Measurements from ENCODE around the gene TNFRSF8. TPM values are rescaled to one million over a fixed set of nuclear protein-coding genes. Genes with fewer than 3 reads are reported as not detected.

Gene TNFRSF8
- total RNA-seq, 4 donors from 2014 or later = 0.18 to 1.2 (median 0.76) TPM; not detected in 1

GRCh38 chr1:12161662-12162458 is 98.8 kb downstream of the TNFRSF8 start:
- WGBS, 2 donors = 0 to 21% methylated on average over 6 to 9 of the region's 9 CpGs
- DNase-seq = peak; percentile 81
- intact Hi-C loops (cut with DNase I) = no loop called here
- Histone ChIP-seq H3K4me3 (no peak overlapping the region), H3K36me3 (no peaks in the 10 kb centered on the region), H3K4me1 (peaks cover 20 to 65% (median 33%) of the 10 kb centered on the region in 3 donors), H3K27ac (peak overlapping the region; percentile 29 to 88 (median 70)), H3K27me3 (peaks cover 0 to 19% (median 0%) of the 10 kb centered on the region in 4 donors), H3K9me3 (no peaks in the 10 kb centered on the region)
- TF ChIP-seq, protein P1, sequence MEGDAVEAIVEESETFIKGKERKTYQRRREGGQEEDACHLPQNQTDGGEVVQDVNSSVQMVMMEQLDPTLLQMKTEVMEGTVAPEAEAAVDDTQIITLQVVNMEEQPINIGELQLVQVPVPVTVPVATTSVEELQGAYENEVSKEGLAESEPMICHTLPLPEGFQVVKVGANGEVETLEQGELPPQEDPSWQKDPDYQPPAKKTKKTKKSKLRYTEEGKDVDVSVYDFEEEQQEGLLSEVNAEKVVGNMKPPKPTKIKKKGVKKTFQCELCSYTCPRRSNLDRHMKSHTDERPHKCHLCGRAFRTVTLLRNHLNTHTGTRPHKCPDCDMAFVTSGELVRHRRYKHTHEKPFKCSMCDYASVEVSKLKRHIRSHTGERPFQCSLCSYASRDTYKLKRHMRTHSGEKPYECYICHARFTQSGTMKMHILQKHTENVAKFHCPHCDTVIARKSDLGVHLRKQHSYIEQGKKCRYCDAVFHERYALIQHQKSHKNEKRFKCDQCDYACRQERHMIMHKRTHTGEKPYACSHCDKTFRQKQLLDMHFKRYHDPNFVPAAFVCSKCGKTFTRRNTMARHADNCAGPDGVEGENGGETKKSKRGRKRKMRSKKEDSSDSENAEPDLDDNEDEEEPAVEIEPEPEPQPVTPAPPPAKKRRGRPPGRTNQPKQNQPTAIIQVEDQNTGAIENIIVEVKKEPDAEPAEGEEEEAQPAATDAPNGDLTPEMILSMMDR (IDR thresholded peaks at IDR 0.05) = no peak
- peak in 2 of 4 donors; percentile 30 to 48 for TF ChIP-seq POLR2A (IDR thresholded peaks at IDR 0.05)

- TF ChIP-seq, protein P1 (IDR thresholded peaks at IDR 0.05) = no peak
- Histone ChIP-seq H3K4me1 (peaks cover 20 to 69% (median 33%) of the 10 kb centered on the region in 3 donors), H3K36me3 (no peaks in the 10 kb centered on the region), H3K27me3 (peaks cover 0 to 26% (median 2%) of the 10 kb centered on the region in 4 donors), H3K9me3 (no peaks in the 10 kb centered on the region), H3K4me3 (no peak overlapping the region), H3K27ac (peak overlapping the region; percentile 22 to 88 (median 70))
- WGBS, 2 donors = 70 to 93% methylated on average over 6 to 10 of the region's 11 CpGs
- DNase-seq = no peak
- intact Hi-C loops (cut with DNase I) = no loop called here
Observed at GRCh38 chr1:12162459-12163137, 99.5 kb downstream of the TNFRSF8 start.

DNA sequence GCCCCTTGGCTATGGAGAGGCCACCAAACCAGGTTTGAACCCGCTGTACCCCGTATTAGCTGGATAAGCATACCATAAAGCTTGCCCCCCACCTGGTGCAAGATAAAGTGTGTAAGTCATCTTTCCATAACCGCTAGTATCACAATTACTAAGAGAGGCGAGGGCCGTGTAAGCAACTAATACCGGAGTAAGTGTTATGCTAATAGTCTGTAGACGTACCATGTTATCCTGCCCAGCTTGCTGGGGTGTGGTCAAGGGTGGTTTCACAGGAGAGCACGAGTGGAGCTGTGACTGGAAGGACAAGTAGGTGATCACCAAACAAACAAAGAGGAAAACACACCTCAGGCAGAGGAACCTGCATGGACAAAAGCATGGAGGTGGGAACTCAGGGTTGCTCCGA is 100.1 kb downstream of the TNFRSF8 start:
- H3K36me3 ChIP-seq = no peaks in the 10 kb centered on the region
- DNase-seq = no peak
- TF ChIP-seq, protein P1 (IDR thresholded peaks at IDR 0.05) = no peak
- H3K27ac ChIP-seq = peak overlapping the region in 1 of 4 donors; percentile 88
- H3K9me3 ChIP-seq = no peaks in the 10 kb centered on the region
- H3K4me1 ChIP-seq = peaks cover 20 to 70% (median 33%) of the 10 kb centered on the region in 3 donors
- H3K4me3 ChIP-seq = no peak overlapping the region
- intact Hi-C loops (cut with DNase I) = no loop called here
- 64 to 79% methylated on average over 5 to 9 of the region's 9 CpGs for WGBS, 2 donors
- peaks cover 0 to 32% (median 2%) of the 10 kb centered on the region in 4 donors for H3K27me3 ChIP-seq

DNA sequence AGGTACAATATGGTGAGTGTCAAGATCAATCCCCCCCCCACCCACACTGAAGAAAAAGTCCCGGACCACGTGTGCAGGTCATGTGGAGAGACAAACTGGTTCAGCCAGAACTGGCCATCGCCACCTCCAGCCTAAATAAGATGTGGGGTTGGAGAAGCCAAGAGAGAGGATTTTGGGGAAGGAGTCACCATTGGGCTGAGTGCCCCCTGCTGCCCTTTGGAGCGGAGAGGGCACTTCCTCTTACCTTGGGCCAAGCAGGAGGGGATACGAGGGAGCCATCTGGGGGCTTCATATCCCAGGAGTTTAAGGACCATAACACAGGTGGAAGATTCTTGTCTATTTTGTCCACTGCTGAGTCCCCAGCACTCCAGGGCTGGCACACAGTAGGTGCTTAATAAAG is 101.1 kb downstream of the TNFRSF8 start:
- no peak for DNase-seq
- Histone ChIP-seq H3K4me3 (no peak overlapping the region), H3K4me1 (peaks cover 20 to 74% (median 32%) of the 10 kb centered on the region in 3 donors), H3K27ac (no peak overlapping the region), H3K9me3 (no peaks in the 10 kb centered on the region), H3K36me3 (no peaks in the 10 kb centered on the region), H3K27me3 (peaks cover 0 to 39% (median 2%) of the 10 kb centered on the region in 4 donors)
- TF ChIP-seq, protein P1 (IDR thresholded peaks at IDR 0.05) = no peak
- TF ChIP-seq POLR2A (IDR thresholded peaks at IDR 0.05) = no peak
- intact Hi-C loops (cut with DNase I) = no loop called here
- 79 to 100% methylated on average over 1 to 4 of the region's 5 CpGs for WGBS, 2 donors

DNA sequence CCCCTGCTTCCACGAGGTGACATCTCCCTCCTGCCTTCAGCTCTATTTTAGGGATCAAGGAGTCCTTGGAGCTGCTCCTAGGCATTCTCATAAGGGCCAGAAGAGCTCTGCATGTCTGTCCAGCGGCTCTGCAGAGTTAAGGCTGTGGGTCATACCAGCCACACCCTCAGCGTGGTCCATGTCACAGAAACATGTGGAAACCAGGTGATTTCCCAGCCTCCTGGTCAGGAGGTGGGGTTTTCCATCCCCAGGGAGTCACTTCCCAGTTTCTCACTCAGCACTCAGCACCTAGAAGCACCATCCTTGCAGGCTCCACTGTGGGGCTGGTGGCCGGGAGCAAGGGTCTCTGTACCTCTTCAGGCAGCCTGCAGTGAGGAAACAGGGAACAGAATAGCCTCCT is 102.2 kb downstream of the TNFRSF8 start:
- H3K9me3 ChIP-seq = no peaks in the 10 kb centered on the region
- H3K27ac ChIP-seq = no peak overlapping the region
- H3K27me3 ChIP-seq = peaks cover 0 to 50% (median 2%) of the 10 kb centered on the region in 4 donors
- H3K36me3 ChIP-seq = no peaks in the 10 kb centered on the region
- intact Hi-C loops (cut with DNase I) = no loop called here
- WGBS, 2 donors = 89 to 92% methylated on average over 2 to 3 of the region's 4 CpGs
- TF ChIP-seq, protein P1 (IDR thresholded peaks at IDR 0.05) = no peak
- TF ChIP-seq POLR2A (IDR thresholded peaks at IDR 0.05) = no peak
- H3K4me3 ChIP-seq = no peak overlapping the region
- no peak for DNase-seq
- peaks cover 25 to 85% (median 38%) of the 10 kb centered on the region in 3 donors for H3K4me1 ChIP-seq

Measured in esophagus squamous epithelium (tissue), 5 donors.